Mucosa of descending colon (tissue), 3 donors: Measurements from ENCODE around the gene ZFHX2. TPM values are rescaled to one million over a fixed set of nuclear protein-coding genes. Genes with fewer than 3 reads are reported as not detected.

ENCODE experiments used
- ATAC-seq: fragments of 200-7000 bp; cut with Tn5 transposase; one replicate; pipeline ENCODE4 v1.9.1; 2020; ENCODE audit warnings: mild to moderate bottlenecking, moderate library complexity
- DNase-seq, 3 donors: peaks; one replicate each; pipeline ENCODE4 v3.0.0-alpha.2; 2020
- H3K36me3 ChIP-seq: fragments of 200-600 bp; one replicate; pipeline ENCODE4 v1.8.0; 2021; ENCODE audit warnings: low read depth, mild to moderate bottlenecking
- H3K4me1 ChIP-seq: fragments of 200-600 bp; one replicate; pipeline ENCODE4 v1.8.0; 2021; ENCODE audit warnings: low read depth, mild to moderate bottlenecking
- H3K4me3 ChIP-seq: fragments of 200-600 bp; one replicate; pipeline ENCODE4 v1.8.0; 2021; ENCODE audit warnings: mild to moderate bottlenecking
- H3K9me3 ChIP-seq: fragments of 200-600 bp; one replicate; pipeline ENCODE4 v1.8.0; 2021; ENCODE audit warnings: mild to moderate bottlenecking
- intact Hi-C, 2 donors: fragments of 100-400 bp; cut with DNase I in 1 of 2; cut with micrococcal nuclease in 1 of 2; formaldehyde crosslinking; loops; one replicate each; pipeline versions ENCODE4 v1.11.0 to v1.11.1; 2022; cut with DNase I, micrococcal nuclease
- total RNA-seq, 3 donors: library from RNA; stranded (reverse); fragmentation: NEBNext Ultra II Directional in 2 of 3; extraction: Animal tissue kit (Norgen Biotek cat#: 25700) in 2 of 3; gene quantifications; one replicate each; pipeline versions ENCODE4 v1.2.1 to v1.2.4, GENCODE V29; 2021 to 2023
- TF ChIP-seq, protein P1 (sequence below): fragments of 200-600 bp; IDR thresholded peaks from one replicate; pipeline ENCODE4 v1.8.0; 2022; ENCODE audit warnings: antibody characterized with exemption, mild to moderate bottlenecking
- donor health status: DM: no; HTN: no; CAD: no; lungs with moderate emphysema.
- donor health status: DM: no; HTN: no; CAD: no.
- donor health status: DM: no; HTN: yes; CAD: no.

ZFHX2 gene
- total RNA-seq, 3 donors from 2014 or later = 0.92 to 3.2 (median 1.6) TPM

DNA sequence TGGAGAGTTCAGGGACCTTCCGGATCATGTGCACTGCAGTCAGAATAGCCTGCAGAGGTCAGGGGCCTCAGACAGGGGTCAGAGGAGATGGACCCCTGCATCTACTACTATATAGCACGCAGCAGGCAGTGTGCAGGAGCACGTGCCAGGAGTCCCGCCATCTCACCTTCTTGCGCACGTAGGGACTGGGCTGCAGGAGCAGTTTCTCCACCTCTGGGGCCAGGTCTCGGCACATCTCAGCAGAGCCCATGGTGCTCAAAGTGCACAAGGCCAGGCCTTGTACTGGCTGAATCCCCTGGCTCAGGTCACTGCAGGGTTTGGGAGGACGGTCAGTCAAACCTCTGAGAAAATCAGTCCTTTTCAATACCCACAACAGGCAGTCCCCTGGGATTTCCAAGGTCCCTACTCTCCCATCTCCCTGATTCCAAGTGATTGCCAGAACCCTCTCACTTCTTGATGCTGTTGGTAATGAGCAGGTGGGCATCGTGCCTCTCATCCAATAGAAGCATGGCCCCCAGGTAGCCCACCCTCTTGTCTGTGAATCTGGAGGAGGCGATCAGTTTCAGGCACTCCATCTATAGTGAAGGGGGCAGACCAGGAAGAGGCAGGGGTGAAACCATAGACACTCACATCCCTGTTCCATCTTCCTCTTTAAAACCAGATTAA, 14.7 kb upstream of the ZFHX2 start:
- Histone ChIP-seq H3K9me3 (no peaks in the 10 kb centered on the region), H3K4me1 (no peaks in the 10 kb centered on the region), H3K36me3 (no peaks in the 10 kb centered on the region), H3K4me3 (no peak overlapping the region)
- no peak for ATAC-seq
- no peak for DNase-seq
- intact Hi-C loops = no loop called here
- TF ChIP-seq, protein P1, sequence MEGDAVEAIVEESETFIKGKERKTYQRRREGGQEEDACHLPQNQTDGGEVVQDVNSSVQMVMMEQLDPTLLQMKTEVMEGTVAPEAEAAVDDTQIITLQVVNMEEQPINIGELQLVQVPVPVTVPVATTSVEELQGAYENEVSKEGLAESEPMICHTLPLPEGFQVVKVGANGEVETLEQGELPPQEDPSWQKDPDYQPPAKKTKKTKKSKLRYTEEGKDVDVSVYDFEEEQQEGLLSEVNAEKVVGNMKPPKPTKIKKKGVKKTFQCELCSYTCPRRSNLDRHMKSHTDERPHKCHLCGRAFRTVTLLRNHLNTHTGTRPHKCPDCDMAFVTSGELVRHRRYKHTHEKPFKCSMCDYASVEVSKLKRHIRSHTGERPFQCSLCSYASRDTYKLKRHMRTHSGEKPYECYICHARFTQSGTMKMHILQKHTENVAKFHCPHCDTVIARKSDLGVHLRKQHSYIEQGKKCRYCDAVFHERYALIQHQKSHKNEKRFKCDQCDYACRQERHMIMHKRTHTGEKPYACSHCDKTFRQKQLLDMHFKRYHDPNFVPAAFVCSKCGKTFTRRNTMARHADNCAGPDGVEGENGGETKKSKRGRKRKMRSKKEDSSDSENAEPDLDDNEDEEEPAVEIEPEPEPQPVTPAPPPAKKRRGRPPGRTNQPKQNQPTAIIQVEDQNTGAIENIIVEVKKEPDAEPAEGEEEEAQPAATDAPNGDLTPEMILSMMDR = no peak

DNA sequence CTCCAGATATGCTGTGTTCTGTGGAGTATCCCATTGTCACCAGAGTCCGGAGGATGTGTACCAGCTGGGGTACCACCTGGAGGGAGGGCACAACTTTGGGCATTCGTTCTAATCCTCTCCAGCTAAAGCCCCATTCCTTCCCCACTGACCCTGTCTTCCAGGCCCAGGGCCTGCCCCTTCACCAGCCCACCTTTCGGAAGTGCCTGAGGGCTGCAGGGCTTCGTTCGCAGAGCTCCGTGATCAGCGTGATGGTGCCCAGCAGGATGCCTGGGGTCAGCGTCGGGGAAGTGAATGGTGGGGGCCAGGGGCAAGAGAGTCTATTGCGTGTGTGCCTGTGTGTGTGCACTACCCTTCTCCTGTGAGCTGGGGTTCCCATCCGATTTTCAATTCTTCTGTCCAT, 14.1 kb upstream of the ZFHX2 start:
- ATAC-seq (no peak), DNase-seq (no peak)
- Histone ChIP-seq H3K4me3 (no peak overlapping the region), H3K36me3 (peaks cover 4% of the 10 kb centered on the region), H3K9me3 (no peaks in the 10 kb centered on the region), H3K4me1 (no peaks in the 10 kb centered on the region)
- intact Hi-C loops = no loop called here
- TF ChIP-seq, protein P1 = no peak

GRCh38 chr14:23564876-23565275, 13.3 kb upstream of the ZFHX2 start:
- ATAC-seq = no peak
- peaks cover 4% of the 10 kb centered on the region for H3K36me3 ChIP-seq

DNA sequence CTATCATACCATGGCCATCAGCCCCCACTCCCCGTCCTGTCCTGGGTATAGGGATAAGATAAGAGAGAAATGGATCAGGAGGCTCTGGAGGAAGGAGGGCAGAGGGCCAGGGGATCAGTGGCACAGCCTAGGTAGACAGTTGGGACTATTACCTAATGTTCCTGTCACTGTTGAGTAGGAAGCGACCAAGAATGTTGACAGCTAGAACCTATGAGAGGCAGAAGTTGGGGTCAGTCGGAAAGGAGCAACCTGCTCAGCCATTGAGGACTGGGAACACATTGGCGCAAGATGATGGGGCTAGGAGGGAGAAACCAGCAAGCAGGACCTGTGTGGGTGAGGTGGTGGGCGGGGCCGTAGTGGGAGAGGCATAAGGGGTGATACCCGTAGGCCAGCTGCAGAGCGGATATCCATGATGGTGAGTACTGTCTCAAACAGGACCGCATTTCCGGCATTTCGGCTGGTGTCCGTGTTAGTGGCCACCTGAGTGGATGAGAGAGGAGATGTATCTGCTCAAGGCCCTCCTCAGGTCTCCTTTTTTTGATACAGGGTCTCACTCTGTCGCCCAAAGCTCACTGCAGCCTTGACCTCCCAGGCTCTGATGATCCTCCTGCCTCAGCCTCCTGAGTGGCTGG, 12.7 kb upstream of the ZFHX2 start:
- H3K4me3 ChIP-seq = no peak overlapping the region
- peaks cover 4% of the 10 kb centered on the region for H3K36me3 ChIP-seq
- H3K4me1 ChIP-seq = no peaks in the 10 kb centered on the region
- H3K9me3 ChIP-seq = no peaks in the 10 kb centered on the region
- TF ChIP-seq, protein P1 = no peak
- intact Hi-C loops = loop anchor here (5.0 kb wide), 1 partner anchor 87 kb away; no protein-coding TSS in a partner anchor
- ATAC-seq = no peak
- no peak for DNase-seq

More at GRCh38 chr14:23564876-23565275, 13.3 kb upstream of the ZFHX2 start:
- no peaks in the 10 kb centered on the region for H3K4me1 ChIP-seq
- H3K9me3 ChIP-seq = no peaks in the 10 kb centered on the region
- intact Hi-C loops = loop anchor here (5.0 kb wide), 1 partner anchor 88 kb away; no protein-coding TSS in a partner anchor
- TF ChIP-seq, protein P1 = no peak
- DNase-seq = no peak
- no peak overlapping the region for H3K4me3 ChIP-seq

- intact Hi-C loops = loop anchor here (5.0 kb wide), 1 partner anchor 86 kb away; no protein-coding TSS in a partner anchor
- TF ChIP-seq, protein P1 = no peak
- ATAC-seq = no peak
- no peaks in the 10 kb centered on the region for H3K9me3 ChIP-seq
- no peaks in the 10 kb centered on the region for H3K4me1 ChIP-seq
- DNase-seq = no peak
- peaks cover 4% of the 10 kb centered on the region for H3K36me3 ChIP-seq
- H3K4me3 ChIP-seq = no peak overlapping the region
Observed at GRCh38 chr14:23563473-23564180, 12.1 kb upstream of the ZFHX2 start.
